Amniotic stem cell (primary cell): Measurements from ENCODE around the gene RIOX2.

Source experiments
- DNase-seq: peaks from one replicate; lab custom pipeline; 2025; lab: John Stamatoyannopoulos, UW

Gene RIOX2

DNA sequence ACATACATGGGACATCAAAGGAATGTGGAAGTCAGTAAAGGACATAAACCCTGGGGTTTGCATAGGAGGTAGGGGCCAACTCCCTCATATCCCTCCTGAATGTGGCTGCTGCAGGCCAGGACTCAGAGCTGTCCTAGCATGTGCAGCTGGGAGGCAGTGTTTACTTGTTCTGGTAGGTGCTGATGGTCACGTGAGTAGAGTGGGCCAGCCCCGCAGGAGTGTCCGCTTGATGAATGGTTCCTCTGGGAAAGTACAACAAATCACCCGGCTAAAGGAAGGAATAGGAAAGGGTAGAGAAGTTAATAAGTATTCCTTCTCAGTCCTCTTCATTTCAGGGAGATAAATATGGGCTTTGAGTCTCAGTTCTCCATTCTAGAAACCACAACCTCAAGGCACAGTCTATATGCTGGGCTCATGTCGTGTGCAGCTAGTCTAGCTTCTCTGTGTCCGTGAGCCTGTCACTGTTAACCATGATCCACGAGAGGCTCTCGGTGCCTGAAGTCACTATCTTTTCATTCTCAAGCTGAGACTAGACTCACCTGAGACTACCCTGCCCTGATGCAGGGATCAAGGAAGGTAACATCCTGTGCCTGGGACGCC lies 17.9 kb downstream of the RIOX2 start:
- DNase-seq, result no peak

DNA sequence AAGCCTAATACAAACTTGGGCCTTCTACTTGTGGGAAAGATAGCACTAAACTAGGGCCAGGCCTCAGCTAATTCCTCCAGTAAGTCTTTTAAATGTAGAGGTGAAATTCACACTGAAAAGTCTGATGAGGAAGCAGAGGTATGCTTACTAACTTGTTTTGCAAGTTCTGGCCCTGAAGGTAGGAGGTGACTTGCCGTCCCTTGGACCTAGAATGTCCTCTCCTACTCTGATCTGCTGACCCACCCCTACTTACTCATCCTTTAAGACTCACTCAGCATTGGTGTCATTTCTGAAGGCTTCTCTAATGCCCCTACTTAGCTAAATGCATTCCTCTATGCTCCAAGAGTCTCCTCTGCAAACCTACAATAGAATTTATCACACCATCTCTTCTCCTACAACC lies 19.4 kb downstream of the RIOX2 start:
- DNase-seq, result no peak

DNA sequence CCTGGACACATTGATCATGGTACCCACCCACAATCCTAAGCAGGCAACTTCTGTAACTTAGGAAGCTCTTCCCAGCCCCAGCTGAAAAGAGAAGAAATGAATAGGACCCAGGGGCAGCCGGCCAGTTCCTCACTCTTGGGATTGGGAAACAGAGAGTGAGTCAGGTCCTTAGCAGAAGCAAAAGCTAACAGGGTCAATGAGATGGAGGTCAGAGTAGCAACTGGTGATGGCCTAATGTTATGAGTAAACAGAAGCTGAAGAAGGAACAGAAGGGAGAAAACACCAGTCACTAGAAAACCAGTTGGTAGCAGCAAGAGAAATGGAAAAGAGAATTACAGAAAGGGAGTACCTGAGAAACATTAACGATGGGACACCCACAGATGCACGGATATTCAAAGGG lies 20.0 kb downstream of the RIOX2 start:
- DNase-seq, result no peak

DNA sequence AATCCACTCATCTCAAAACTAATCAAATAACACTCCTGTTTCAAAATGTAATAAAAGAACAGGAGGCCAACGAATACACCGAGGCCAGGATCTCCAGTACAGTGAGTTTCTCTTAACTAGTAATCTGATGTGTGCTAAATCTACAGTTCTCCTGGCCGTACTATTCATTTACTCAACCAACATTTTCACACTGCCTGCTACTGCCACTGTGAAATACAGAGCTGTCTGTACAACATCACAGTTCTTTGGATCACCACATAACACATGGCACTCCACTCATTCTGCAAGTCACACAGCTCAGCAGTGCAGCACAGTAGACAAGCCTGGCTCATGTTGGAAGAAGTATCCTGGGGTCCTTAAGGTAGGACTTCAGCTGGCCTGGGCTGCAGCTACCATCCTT lies 21.9 kb downstream of the RIOX2 start:
- no peak for DNase-seq

DNA sequence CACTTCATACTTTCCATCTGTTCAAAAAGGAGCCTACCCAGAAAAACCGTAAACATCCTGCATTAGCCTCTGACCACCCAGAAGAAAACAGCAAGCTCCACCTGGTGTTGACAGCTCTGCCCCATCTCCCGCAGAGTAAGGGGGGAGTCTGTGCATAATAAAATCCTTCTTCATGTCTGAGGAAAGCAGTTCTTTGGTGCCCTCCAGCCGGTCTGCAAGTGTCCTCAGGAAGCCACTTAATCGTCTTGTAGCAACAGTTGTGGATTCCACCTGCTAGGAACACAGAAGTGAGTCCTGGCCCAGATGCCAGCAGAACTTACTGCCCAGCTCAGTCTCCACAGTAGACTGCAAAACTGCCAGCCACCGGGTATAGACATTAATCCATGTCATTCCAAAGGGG lies 22.5 kb downstream of the RIOX2 start:
- DNase-seq, result no peak

DNA sequence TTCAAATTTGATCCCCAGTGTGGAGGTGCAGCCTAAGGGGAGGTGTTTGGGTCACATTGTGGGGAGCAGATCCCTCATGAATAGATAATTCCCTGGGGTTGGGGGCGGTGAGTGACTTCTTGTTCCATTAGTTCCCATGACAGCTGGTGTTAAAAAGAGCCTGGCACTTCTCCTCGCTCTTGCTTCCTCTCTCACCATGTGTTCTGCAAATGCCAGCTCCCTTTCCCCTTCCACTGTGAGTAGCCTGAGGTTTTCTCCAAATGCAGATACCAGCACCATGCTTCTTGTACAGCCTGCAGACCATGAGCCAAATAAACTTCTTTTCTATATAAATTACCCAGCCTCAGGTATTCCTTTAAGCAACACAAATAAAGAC lies 23.1 kb downstream of the RIOX2 start:
- no peak for DNase-seq

DNA sequence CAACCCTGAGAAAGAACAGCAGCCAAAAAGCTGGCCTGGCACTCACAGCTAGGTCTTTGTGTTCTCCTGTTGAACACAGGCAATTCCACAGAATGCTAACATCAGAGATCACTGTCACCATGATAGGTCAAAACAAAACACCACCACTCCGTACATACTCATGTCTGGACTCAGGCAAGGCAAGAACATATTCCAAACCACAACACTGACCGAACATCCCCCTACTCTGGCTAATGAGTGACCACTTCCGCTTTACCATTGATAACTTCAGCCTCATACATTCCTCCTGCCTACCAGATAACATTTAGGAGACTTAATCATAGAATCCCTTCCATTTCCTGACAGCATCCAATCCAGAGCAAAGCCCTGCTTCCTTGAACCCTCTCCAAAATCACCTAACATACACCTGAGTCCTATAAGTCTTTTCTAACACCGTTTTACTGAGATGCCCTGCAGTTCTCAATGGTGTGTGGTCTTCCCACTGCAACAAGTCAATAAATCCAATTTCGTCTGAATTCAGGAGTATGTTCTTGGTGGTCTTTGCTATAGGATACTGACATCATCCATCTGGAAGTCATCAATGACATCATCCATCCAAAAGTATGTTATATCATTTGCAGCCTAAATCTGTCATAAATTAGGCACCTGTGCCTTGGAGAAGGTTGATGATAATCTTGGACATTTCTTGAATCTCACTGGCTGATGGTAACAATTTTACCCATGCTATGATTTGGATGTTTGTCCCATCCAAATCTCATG lies 23.7 kb downstream of the RIOX2 start:
- no peak for DNase-seq

DNA sequence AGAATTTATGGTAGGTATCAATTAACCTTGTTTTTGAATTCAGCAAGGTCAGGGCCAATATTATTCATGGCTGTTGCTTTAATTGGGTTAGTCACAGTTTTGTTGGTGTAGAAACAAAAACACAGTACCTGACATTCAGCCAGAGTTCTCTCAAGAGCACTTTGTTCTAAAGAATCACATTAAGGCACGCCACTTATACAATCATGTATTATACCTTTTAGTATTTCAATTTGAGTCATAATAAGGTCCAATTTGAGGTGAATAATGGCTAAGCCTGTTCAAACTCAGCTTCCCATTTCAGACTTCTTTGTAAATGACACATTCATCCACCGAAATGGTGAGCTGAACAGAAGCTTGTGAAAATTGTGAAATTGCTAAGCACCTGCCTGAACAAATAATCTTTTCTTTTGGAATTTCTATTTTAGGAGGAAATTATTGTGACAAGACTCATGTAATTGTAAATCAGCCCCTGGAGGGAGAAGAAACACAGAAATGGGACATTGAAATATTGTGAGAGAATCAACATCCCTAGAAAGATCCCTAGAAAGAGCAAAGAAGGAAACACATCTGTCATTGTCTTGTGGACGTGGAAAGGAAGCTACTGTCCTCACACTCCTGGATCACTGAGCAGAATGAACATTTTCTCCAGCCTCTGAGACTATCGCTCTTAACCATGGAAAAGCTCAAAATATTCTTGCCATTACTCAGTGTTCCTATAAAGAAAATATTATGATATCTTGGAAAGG lies 29.3 kb downstream of the RIOX2 start:
- DNase-seq, result no peak

DNA sequence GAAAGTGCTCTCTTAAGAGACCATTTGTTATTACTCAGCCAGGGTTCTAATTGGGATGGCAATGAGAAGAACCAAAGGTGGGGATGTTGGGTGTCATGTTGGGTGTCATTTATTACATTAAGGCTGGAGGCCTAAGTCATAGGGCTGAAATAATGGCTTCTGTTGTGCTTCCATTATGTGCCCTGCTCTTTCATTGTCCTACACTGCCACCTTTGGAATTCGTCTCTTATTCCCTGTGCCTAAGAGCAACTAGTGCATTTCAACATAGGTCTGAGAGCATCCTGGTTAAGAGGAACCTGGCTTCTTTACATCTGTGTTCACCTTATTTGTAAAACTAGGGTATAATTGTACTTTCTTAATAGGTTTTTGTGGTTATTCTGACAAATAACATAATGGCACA lies 32.2 kb downstream of the RIOX2 start:
- DNase-seq, result no peak

DNA sequence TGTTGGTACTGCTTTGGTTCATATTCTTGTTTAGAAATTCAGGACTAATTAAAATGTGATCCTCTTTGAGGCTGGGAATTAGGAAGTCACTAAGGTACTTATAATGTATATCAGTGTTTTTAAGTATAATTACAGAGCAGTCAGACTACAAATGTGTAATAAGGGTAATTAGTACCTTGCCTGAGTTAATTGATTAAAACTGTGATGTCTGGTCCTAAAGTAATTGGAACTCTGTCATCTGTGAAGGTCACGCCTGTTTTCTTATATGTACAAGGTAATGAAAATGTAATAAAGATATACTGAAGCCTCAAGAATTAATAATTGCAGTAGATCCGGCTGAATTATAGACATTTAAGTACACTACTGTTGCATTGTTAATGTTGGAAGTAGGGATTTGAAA lies 32.8 kb downstream of the RIOX2 start:
- DNase-seq, result no peak

DNA sequence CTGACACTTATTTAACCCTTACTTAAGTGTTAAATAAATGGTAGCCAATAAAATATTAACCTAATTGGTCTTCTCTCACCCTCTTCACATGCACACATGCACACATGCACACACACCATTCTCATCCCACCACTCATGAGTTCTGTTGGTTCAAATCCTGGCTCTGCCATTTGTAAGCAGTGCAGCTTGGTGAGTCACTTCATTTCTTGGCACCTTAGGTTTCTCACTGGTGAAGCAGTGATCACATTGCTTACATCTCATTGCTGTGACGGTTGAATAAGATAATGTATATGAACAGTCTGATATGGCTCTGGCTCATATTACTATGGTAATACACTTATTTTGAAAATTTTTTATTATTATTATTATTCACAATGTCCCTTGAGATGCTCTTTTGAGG lies 33.8 kb downstream of the RIOX2 start:
- no peak for DNase-seq

DNA sequence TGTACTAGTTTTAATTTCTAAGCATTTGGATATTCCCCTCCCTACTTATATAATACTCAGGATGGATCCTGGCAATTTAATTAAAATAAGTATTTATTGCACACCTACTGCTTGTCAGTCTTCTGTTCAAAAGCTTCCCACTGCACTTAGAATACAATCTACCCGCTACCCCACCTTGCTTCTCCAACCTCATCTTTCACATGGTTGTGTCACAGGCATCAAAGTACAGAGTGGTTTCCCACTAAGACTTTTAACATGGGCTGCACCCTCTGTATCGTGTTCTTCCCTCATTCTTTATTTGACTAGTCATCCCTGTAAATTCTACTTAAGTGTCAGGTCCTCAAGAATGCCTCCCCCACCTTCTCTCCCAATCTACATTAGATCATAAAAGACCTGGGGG lies 35.0 kb downstream of the RIOX2 start:
- DNase-seq, result no peak

DNA sequence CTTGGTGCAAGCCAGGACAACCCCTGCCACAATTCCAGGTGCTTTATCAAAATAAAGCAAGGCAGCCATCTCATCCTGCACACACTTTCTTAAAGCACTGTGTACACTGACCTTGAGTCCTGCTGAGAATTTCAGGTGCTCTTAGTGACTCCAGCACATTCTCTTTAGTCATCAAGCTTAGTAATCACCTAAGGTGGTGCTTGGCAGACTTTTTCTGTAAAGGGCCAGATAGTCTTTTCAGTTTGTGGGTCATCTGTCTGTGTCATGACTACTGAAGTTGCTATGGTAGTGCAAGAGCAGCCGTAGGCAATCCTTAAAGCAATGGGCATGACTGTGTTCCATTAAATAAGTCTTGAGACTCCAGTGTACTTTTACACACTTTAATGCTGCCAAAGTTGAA lies 36.4 kb downstream of the RIOX2 start:
- no peak for DNase-seq

DNA sequence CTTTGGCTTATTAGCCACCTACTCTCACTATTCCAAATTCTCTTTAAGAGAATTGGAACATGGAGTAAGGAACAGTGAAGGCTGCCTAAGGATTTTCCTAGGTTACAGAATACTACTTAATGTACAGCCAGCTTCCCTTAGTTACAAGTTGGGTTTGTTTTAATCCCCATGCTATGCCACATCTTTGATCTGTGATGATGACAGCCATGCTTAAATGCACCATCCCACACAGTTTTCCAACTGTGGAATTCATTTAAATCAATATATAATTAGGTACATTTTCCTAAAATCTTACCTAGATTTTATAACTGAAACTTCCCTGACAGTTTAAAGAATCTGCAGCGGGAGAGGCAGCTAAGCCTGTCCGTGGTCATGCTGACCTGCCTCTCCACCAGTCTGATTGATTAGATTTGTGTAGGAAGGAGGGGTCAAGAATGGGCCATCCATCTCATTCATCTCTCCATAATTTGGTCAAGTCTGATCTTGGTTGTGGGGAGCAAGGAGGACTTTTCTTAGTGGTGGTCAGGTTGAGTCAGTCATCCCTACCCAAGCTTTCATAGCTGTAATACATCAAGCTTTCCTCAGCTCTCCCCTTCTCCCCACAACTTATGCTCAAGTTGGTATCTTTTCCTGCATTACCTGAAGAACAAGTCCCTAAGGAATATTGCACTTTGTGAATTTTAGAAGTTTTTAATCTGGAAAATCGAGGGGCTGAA lies 37.1 kb downstream of the RIOX2 start:
- no peak for DNase-seq

DNA sequence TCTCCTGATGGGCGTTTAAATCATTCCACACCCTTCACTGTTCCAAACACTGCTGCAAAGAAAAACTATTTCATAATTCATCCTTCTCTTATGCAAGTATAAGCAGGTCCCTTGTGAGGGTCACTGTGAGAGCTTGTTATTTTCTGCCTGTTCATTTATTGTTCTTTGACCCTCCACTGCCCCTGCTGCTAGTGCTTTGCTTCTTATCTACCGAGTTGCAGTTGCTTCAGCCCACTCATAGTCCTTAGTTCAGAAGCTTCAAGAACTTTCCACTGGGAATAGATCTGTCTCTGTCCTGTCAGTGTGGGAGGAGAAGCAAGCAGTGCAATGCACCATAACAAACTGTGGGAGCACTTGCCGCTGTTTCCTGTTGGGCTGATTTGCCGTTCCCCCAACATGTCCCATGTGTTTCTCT lies 39.8 kb downstream of the RIOX2 start:
- DNase-seq, result no peak

DNA sequence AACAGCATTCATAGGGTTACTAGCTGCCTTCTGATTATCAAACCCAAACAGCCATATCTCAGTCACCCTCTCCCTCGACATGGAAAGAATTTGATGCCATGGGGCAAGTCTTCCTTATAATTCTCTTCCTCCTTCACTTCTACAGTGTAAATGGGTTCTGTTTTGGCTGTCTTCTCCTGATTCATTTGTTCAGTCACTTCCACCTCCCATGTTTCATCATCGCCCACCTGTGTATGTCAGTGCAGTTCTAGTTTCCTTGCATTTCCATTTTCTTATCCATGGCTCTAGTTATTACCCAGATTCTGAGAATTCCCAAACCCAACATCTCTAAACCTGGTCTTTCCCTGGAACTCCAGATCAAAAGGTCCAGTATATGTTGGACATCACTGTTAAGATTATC lies 41.0 kb downstream of the RIOX2 start:
- no peak for DNase-seq

DNA sequence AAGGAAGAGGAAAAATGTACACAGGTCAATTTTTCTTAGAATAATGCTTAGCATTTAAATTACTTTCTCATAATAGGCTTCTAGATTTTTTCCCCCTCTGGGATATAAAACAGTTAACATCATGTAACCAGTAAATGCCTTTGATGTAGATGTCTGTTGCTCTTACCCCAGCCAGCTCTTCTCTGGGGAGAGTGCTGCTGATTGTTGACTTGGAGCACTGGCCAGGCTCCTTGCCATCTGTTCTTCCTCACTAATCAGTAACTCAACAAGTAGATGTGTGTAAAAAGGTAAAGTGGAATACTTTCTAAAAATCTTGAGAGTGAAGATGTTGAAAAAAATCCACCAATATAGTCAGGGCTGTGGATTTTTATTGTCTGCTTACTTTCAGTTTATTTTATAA lies 42.2 kb downstream of the RIOX2 start:
- no peak for DNase-seq

DNA sequence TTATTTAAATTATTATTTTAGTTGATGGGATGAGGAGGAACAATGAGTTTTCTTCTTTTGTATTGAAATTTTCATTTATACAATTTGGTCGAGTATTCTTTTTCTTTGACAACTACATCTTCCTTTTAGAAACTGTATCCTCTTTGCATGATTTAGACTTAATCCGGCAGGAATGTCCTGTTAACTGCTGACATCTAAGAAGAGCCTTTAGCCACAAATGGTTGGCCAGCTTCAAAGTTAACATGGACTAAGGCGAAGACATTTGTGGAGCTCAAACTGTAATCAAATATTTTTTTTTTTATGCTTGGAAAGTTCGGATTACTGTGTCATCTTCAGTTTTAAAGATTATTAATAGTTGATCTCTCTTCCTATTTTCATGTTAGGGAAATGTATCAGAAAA lies 43.2 kb downstream of the RIOX2 start:
- no peak for DNase-seq

DNA sequence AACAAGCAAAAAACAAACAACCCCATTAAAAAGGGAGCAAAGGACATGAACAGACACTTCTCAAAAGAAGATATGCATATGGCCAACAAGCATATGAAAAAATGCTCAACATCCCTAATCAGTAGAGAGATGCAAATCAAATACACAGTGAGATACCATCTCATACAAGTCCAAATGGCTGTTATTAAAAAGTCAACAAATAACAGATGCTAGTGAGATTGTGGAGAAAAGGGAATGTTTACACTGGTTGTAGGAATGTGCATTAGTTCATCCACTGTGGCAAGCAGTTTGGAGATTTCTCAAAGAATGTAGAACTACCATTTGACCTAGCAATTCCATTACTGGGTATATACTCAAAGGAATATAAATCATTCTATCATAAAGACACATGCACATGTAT lies 44.5 kb downstream of the RIOX2 start:
- DNase-seq, result no peak

DNA sequence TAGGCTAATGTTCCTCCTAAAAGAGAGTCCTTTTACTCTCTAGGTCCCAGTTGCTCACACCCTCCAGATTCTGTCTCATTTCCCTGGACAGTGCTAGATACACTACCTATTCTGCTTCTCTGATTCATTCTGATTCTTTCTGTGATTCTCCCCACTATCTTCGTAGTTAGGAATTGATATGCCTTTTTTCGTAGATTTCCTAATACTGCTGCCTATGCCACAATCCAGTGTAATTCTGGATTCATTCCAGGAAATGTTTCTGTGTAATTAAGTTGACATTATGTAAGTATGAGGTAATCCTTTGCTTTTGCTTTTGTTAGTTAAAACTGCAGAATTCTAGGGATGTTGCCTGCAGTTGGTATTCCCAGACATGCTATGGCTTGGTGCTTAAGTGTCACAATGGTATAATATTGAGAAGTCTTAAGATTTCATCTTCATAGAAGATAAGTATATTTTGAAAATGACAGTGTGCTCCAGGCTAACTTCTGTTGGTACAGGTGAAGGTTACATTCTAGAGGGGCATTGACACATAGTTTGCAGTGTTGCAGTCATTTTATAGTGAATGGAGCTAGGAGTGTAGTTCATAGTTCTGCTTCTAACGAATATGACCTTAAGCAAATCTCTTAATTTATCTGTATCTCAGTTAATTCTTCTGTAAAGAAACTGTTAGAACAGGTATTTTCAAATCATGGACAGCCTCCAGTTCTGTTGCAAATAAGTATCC lies 54.3 kb downstream of the RIOX2 start:
- DNase-seq, result no peak

DNA sequence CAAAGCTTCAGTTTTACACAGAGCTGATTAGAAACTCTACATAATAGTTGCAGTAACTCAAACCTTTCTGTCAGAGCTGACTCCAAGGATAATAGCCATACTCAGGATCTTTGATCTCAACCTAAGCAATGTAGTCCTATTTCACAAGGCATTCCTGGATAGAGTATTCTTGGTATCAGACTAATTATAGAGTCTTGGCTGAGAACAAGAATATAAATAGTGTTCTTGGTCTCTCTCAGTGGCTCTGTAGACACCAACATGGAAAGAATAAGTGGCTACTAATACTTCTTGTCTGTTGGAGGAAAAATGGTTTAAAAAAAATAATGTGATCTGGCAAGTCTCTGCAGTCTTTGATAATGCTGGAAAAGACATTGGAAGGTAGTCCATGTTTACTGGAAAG lies 55.7 kb downstream of the RIOX2 start:
- no peak for DNase-seq

DNA sequence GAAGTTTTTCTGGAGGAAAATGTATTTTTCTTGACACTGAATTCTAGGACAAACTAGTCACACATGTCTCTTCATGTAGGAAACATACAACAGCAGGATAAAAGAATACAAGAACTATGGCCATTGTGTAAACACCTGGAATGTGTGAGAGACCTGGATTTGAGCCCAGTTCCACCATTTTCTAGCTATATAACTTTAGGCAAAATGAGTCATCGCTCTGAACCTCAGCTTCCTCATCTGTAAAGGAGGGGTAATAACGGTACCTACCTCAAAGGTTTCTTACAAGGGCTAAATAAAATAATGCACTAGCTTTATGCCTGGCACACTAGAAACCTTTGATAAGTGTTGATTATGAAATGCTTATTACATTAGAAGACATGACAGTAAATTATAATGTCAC lies 57.8 kb downstream of the RIOX2 start:
- no peak for DNase-seq
